HPDE6-E6E7 (cell line): Measurements from ENCODE around the gene DPAGT1.
A peak's percentile ranks its signal among the peaks of the same experiment; 100 is the strongest.
"Not testable (repeated sequence)": the region's sequence is repeated elsewhere in the genome, so short reads cannot be mapped to it uniquely, and the experiment has no call there.

ENCODE experiments used
- DNase-seq: peaks from one replicate; pipeline ENCODE4 v3.0.0; 2011; ENCODE audit warnings: missing footprints; ENCODE audit errors: extremely low spot score

DPAGT1 gene

GRCh38 chr11:119101759-119102423, at the start of gene DPAGT1:
Gene DPAGT1 (minus strand): TSS chr11:119101853. CDS start chr11:119101655, 198 bp downstream.
- DNase-seq, result peak; percentile 88

- DNase-seq, result no peak
Observed at GRCh38 chr11:119149786-119150275, 48.2 kb upstream of the DPAGT1 start.

- no peak for DNase-seq
Observed at GRCh38 chr11:119149018-119149785, 47.5 kb upstream of the DPAGT1 start, which contains the start of gene ABCG4. Gene ABCG4 (plus strand): TSS chr11:119149052. CDS start chr11:119149966, 914 bp downstream.

GRCh38 chr11:119148720-119149017, 47.0 kb upstream of the DPAGT1 start:
- no peak for DNase-seq

- DNase-seq, result no peak
Observed at GRCh38 chr11:119147604-119148333, 46.1 kb upstream of the DPAGT1 start.

GRCh38 chr11:119145551-119145950, 43.9 kb upstream of the DPAGT1 start:
- DNase-seq, result no peak

GRCh38 chr11:119144825-119145486, 43.3 kb upstream of the DPAGT1 start:
- DNase-seq, result peak; percentile 88

- not testable (repeated sequence) for DNase-seq
Observed at GRCh38 chr11:119139276-119139675, 37.6 kb upstream of the DPAGT1 start.

- DNase-seq, result no peak
Observed at GRCh38 chr11:119134389-119134978, 32.8 kb upstream of the DPAGT1 start.

GRCh38 chr11:119130662-119131061, 29.0 kb upstream of the DPAGT1 start:
- no peak for DNase-seq

- DNase-seq, result no peak
Observed at GRCh38 chr11:119126675-119127268, 25.1 kb upstream of the DPAGT1 start.

- DNase-seq, result no peak
Observed at GRCh38 chr11:119125821-119126220, 24.2 kb upstream of the DPAGT1 start.

GRCh38 chr11:119121811-119122124, 20.1 kb upstream of the DPAGT1 start:
- peak; percentile 33 for DNase-seq

- peak; percentile 99 for DNase-seq
Observed at GRCh38 chr11:119121008-119121810, 19.6 kb upstream of the DPAGT1 start, which contains the start of gene HINFP. Gene HINFP (plus strand): TSS chr11:119121580. CDS start chr11:119126945, 5,365 bp downstream.

GRCh38 chr11:119120639-119121007, 19.0 kb upstream of the DPAGT1 start:
- DNase-seq, result no peak

GRCh38 chr11:119118946-119119345, 17.3 kb upstream of the DPAGT1 start:
- DNase-seq, result no peak

- DNase-seq, result no peak
Observed at GRCh38 chr11:119118227-119118626, 16.6 kb upstream of the DPAGT1 start.

- no peak for DNase-seq
Observed at GRCh38 chr11:119117004-119117706, 15.5 kb upstream of the DPAGT1 start.

GRCh38 chr11:119116601-119117000, 14.9 kb upstream of the DPAGT1 start:
- DNase-seq, result no peak

- no peak for DNase-seq
Observed at GRCh38 chr11:119116235-119116594, 14.6 kb upstream of the DPAGT1 start.
